ENCODE results near the gene STXBP6.

Gene STXBP6

GRCh38 chr14:24988760-24989159, 61.2 kb downstream of the STXBP6 start:
- H3K4me1 Mint-ChIP-seq, result no peaks in the 10 kb centered on the region
- no peaks in the 10 kb centered on the region for H3K9me3 Mint-ChIP-seq
- ATAC-seq, result no peak
- H3K27me3 Mint-ChIP-seq, result peaks cover 9% of the 10 kb centered on the region
- no peak overlapping the region for H3K4me3 Mint-ChIP-seq
- no peak overlapping the region for H3K27ac Mint-ChIP-seq
- no peak for DNase-seq

- no peak for ATAC-seq
- peaks cover 18% of the 10 kb centered on the region for H3K27me3 Mint-ChIP-seq
- DNase-seq, result no peak
- no peak overlapping the region for H3K27ac Mint-ChIP-seq
- H3K4me1 Mint-ChIP-seq, result no peaks in the 10 kb centered on the region
- no peaks in the 10 kb centered on the region for H3K9me3 Mint-ChIP-seq
- no peak overlapping the region for H3K4me3 Mint-ChIP-seq
Measured at GRCh38 chr14:24986206-24986893, 63.6 kb downstream of the STXBP6 start.

- Mint-ChIP-seq H3K27ac (peak overlapping the region in 1 of 2 donors; percentile 21), H3K27me3 (peaks cover 18% of the 10 kb centered on the region), H3K9me3 (no peaks in the 10 kb centered on the region), H3K4me1 (no peaks in the 10 kb centered on the region), H3K4me3 (no peak overlapping the region)
- ATAC-seq, result no peak
- DNase-seq, result no peak
Measured at GRCh38 chr14:24984846-24985589, 64.9 kb downstream of the STXBP6 start.

- Mint-ChIP-seq H3K4me3 (no peak overlapping the region), H3K27me3 (peaks cover 18% of the 10 kb centered on the region), H3K4me1 (no peaks in the 10 kb centered on the region), H3K27ac (no peak overlapping the region), H3K9me3 (peaks cover 0 to 3% of the 10 kb centered on the region in 2 donors)
- ATAC-seq, result no peak
- DNase-seq, result no peak
Measured at GRCh38 chr14:24982472-24983155, 67.3 kb downstream of the STXBP6 start.

- Mint-ChIP-seq H3K27ac (no peak overlapping the region), H3K9me3 (peaks cover 0 to 3% of the 10 kb centered on the region in 2 donors), H3K4me1 (no peaks in the 10 kb centered on the region), H3K27me3 (peaks cover 18% of the 10 kb centered on the region), H3K4me3 (no peak overlapping the region)
- DNase-seq, result no peak
- ATAC-seq, result no peak
Measured at GRCh38 chr14:24979725-24980239, 70.2 kb downstream of the STXBP6 start.

GRCh38 chr14:24978862-24979724, 70.9 kb downstream of the STXBP6 start:
- H3K27me3 Mint-ChIP-seq, result peaks cover 11% of the 10 kb centered on the region
- peaks cover 0 to 3% of the 10 kb centered on the region in 2 donors for H3K9me3 Mint-ChIP-seq
- ATAC-seq (no peak), DNase-seq (no peak)
- no peaks in the 10 kb centered on the region for H3K4me1 Mint-ChIP-seq
- no peak overlapping the region for H3K27ac Mint-ChIP-seq
- no peak overlapping the region for H3K4me3 Mint-ChIP-seq

- Mint-ChIP-seq H3K4me1 (no peaks in the 10 kb centered on the region), H3K27ac (no peak overlapping the region), H3K27me3 (no peaks in the 10 kb centered on the region), H3K4me3 (no peak overlapping the region), H3K9me3 (peaks cover 0 to 3% of the 10 kb centered on the region in 2 donors)
- DNase-seq (no peak), ATAC-seq (no peak)
Measured at GRCh38 chr14:24976602-24977001, 73.3 kb downstream of the STXBP6 start.

GRCh38 chr14:24975393-24975792, 74.6 kb downstream of the STXBP6 start:
- Mint-ChIP-seq H3K4me3 (no peak overlapping the region), H3K9me3 (peaks cover 0 to 3% of the 10 kb centered on the region in 2 donors), H3K4me1 (no peaks in the 10 kb centered on the region), H3K27ac (no peak overlapping the region), H3K27me3 (no peaks in the 10 kb centered on the region)
- DNase-seq (no peak), ATAC-seq (no peak)

GRCh38 chr14:24974591-24975374, 75.2 kb downstream of the STXBP6 start:
- H3K9me3 Mint-ChIP-seq, result peaks cover 0 to 3% of the 10 kb centered on the region in 2 donors
- ATAC-seq (no peak), DNase-seq (no peak)
- no peak overlapping the region for H3K4me3 Mint-ChIP-seq
- H3K27me3 Mint-ChIP-seq, result no peaks in the 10 kb centered on the region
- H3K4me1 Mint-ChIP-seq, result no peaks in the 10 kb centered on the region
- H3K27ac Mint-ChIP-seq, result no peak overlapping the region

- DNase-seq, result no peak
- H3K9me3 Mint-ChIP-seq, result no peaks in the 10 kb centered on the region
- no peak overlapping the region for H3K27ac Mint-ChIP-seq
- H3K4me3 Mint-ChIP-seq, result no peak overlapping the region
- no peak for ATAC-seq
- H3K27me3 Mint-ChIP-seq, result no peaks in the 10 kb centered on the region
- no peaks in the 10 kb centered on the region for H3K4me1 Mint-ChIP-seq
Measured at GRCh38 chr14:24972844-24973243, 77.1 kb downstream of the STXBP6 start.

- H3K27me3 Mint-ChIP-seq, result no peaks in the 10 kb centered on the region
- DNase-seq (no peak), ATAC-seq (no peak)
- H3K27ac Mint-ChIP-seq, result no peak overlapping the region
- no peaks in the 10 kb centered on the region for H3K4me1 Mint-ChIP-seq
- H3K4me3 Mint-ChIP-seq, result no peak overlapping the region
- no peaks in the 10 kb centered on the region for H3K9me3 Mint-ChIP-seq
Measured at GRCh38 chr14:24971255-24971654, 78.7 kb downstream of the STXBP6 start.

GRCh38 chr14:24966579-24966964, 83.4 kb downstream of the STXBP6 start:
- no peak overlapping the region for H3K27ac Mint-ChIP-seq
- no peaks in the 10 kb centered on the region for H3K4me1 Mint-ChIP-seq
- no peaks in the 10 kb centered on the region for H3K27me3 Mint-ChIP-seq
- ATAC-seq (no peak), DNase-seq (no peak)
- H3K9me3 Mint-ChIP-seq, result no peaks in the 10 kb centered on the region
- no peak overlapping the region for H3K4me3 Mint-ChIP-seq

GRCh38 chr14:24965934-24966578, 83.9 kb downstream of the STXBP6 start:
- no peak overlapping the region for H3K4me3 Mint-ChIP-seq
- DNase-seq (no peak), ATAC-seq (no peak)
- no peaks in the 10 kb centered on the region for H3K27me3 Mint-ChIP-seq
- H3K4me1 Mint-ChIP-seq, result no peaks in the 10 kb centered on the region
- no peak overlapping the region for H3K27ac Mint-ChIP-seq
- no peaks in the 10 kb centered on the region for H3K9me3 Mint-ChIP-seq

- no peak overlapping the region for H3K27ac Mint-ChIP-seq
- no peak overlapping the region for H3K4me3 Mint-ChIP-seq
- H3K27me3 Mint-ChIP-seq, result no peaks in the 10 kb centered on the region
- DNase-seq, result no peak
- H3K9me3 Mint-ChIP-seq, result no peaks in the 10 kb centered on the region
- no peaks in the 10 kb centered on the region for H3K4me1 Mint-ChIP-seq
- ATAC-seq, result no peak
Measured at GRCh38 chr14:24965578-24965933, 84.4 kb downstream of the STXBP6 start.

Data from stimulated activated naive CD8-positive, alpha-beta T cell treated with anti-CD3 and anti-CD28 coated beads, Interleukin-15, amount 100 ng/mL, for 72 hours (primary cell).